Ishikawa (cell line): ENCODE measurements around the gene SRXN1.

Experiments
- CEBPB ChIP-seq: IDR thresholded peaks from 2 replicates; pipeline ENCODE4 v1.6.1; 2012
- CREB1 ChIP-seq: IDR thresholded peaks from 2 replicates; pipeline ENCODE4 v1.6.1; 2012; ENCODE audit warnings: low read depth
- EGR1 ChIP-seq: IDR thresholded peaks from 2 replicates; pipeline ENCODE4 v1.6.1; 2012
- EP300 ChIP-seq: IDR thresholded peaks from 2 replicates; pipeline ENCODE4 v1.6.1; 2012; ENCODE audit warnings: borderline replicate concordance
- FOXM1 ChIP-seq: IDR thresholded peaks from 2 replicates; pipeline ENCODE4 v1.6.1; 2012; ENCODE audit warnings: low read depth, borderline replicate concordance
- NFIC ChIP-seq: IDR thresholded peaks from 2 replicates; pipeline ENCODE4 v1.6.1; 2012
- RAD21 ChIP-seq: IDR thresholded peaks from 2 replicates; pipeline ENCODE4 v1.6.1; 2012; ENCODE audit warnings: low read depth
- REST ChIP-seq: IDR thresholded peaks from 2 replicates; pipeline ENCODE4 v1.6.1; 2012; ENCODE audit warnings: low read depth, mild to moderate bottlenecking
- TAF1 ChIP-seq: IDR thresholded peaks from 2 replicates; pipeline ENCODE4 v1.6.1; 2012; ENCODE audit warnings: low read depth, mild to moderate bottlenecking
- TCF12 ChIP-seq: IDR thresholded peaks from 2 replicates; pipeline ENCODE4 v1.6.1; 2012; ENCODE audit warnings: low read depth
- TEAD4 ChIP-seq: IDR thresholded peaks from 2 replicates; pipeline ENCODE4 v1.6.1; 2012
- USF1 ChIP-seq: IDR thresholded peaks from 2 replicates; pipeline ENCODE4 v1.6.1; 2012
- YY1 ChIP-seq: IDR thresholded peaks from 2 replicates; pipeline ENCODE4 v1.6.1; 2012; ENCODE audit warnings: low read depth
- ZBTB7A ChIP-seq: IDR thresholded peaks from 2 replicates; pipeline ENCODE4 v1.6.1; 2012; ENCODE audit warnings: low read depth
- TF ChIP-seq, protein P1 (sequence below): IDR thresholded peaks from 2 replicates; pipeline ENCODE4 v1.6.1; 2012

SRXN1 gene

DNA sequence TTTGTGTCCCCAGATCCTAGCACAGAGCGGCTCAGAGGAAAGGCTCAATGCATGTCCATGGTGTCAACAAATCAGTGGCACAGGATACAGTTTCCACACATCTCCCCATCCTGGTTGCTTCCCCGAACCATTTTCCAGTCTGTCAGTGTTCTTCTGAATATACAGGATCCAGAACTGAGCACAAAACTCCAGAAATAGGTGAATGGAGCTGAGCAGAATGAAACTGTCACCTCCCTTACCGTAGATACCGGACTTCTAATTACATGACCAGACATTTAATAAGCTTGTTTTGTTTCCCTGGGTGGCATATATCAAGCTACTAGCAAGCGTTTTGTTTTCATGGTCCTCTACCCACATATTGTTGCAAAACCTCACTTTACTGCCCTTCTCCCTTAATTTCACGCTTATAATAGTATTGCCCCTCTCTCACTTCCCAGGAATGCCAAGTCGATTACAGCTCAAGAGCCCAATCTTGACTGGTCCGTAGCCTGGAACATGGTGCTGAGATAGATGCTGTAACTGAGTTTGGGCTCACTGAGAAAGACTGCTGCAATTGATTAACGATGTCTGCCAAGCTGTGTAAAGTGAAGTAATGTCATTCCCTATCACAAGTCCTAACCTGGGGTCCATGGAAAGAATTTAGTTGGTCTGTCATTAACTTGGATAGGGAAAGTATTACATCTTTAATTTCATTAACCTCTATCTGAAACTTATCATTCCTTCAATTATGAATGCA lies 34.6 kb upstream of the SRXN1 start:
- TF ChIP-seq RAD21 (no peak), CREB1 (no peak), YY1 (no peak)

GRCh38 chr20:684676-685319 lies 31.8 kb upstream of the SRXN1 start:
- TF ChIP-seq YY1 (no peak), EP300 (no peak), CEBPB (no peak), REST (no peak), TAF1 (no peak), CREB1 (no peak), NFIC (no peak)
- TF ChIP-seq, protein P1, sequence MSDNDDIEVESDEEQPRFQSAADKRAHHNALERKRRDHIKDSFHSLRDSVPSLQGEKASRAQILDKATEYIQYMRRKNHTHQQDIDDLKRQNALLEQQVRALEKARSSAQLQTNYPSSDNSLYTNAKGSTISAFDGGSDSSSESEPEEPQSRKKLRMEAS = no peak

DNA sequence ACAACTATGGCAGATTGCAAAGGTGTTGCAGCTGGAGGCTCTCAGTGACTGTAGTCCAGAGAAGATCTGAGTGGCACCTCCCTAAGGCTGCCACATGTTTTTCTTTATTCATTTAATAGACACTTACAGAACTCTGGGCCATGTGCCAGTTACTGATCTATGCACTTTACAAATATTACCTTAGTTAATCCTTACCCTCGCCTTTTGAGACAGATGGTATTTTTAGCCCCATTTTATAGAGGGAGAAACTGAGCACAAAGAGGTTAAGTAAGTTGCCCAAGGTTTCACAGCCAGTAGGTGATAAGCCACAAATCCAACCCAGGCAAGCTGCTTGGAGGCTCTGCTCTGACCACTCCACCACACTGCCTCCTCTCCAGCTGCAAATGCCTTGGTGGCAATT lies 29.1 kb upstream of the SRXN1 start:
- TF ChIP-seq YY1 = no peak
- TF ChIP-seq EGR1 = no peak
- TF ChIP-seq FOXM1 = no peak
- no peak for TF ChIP-seq TEAD4
- no peak for TF ChIP-seq TCF12
- TF ChIP-seq, protein P1 = no peak
- no peak for TF ChIP-seq TAF1
- TF ChIP-seq RAD21 = no peak
- TF ChIP-seq CEBPB = no peak
- no peak for TF ChIP-seq NFIC
- no peak for TF ChIP-seq REST
- TF ChIP-seq EP300 = no peak
- TF ChIP-seq CREB1 = no peak
- no peak for TF ChIP-seq USF1

- TF ChIP-seq EP300 = no peak
- TF ChIP-seq RAD21 = no peak
- TF ChIP-seq TAF1 = no peak
These were observed 27.7 kb upstream of the SRXN1 start for GRCh38 chr20:680638-681187.

GRCh38 chr20:677957-678356 lies 25.0 kb upstream of the SRXN1 start:
- TF ChIP-seq ZBTB7A = no peak
- no peak for TF ChIP-seq EGR1
- TF ChIP-seq EP300 = no peak
- TF ChIP-seq FOXM1 = no peak
- TF ChIP-seq CEBPB = no peak
- TF ChIP-seq NFIC = no peak
- TF ChIP-seq USF1 = no peak
- no peak for TF ChIP-seq REST
- TF ChIP-seq, protein P1 = no peak
- no peak for TF ChIP-seq TAF1
- no peak for TF ChIP-seq CREB1
